HG02852 (cell line): ENCODE measurements around the gene ZNF41.

ENCODE experiments used
- ATAC-seq: cut with Tn5 transposase; IDR thresholded peaks from one replicate; pipeline ENCODE4 v1.9.1; 2021; ENCODE audit warnings: mild to moderate bottlenecking, moderate library complexity; ENCODE audit not compliant: unreplicated experiment

Gene ZNF41

DNA sequence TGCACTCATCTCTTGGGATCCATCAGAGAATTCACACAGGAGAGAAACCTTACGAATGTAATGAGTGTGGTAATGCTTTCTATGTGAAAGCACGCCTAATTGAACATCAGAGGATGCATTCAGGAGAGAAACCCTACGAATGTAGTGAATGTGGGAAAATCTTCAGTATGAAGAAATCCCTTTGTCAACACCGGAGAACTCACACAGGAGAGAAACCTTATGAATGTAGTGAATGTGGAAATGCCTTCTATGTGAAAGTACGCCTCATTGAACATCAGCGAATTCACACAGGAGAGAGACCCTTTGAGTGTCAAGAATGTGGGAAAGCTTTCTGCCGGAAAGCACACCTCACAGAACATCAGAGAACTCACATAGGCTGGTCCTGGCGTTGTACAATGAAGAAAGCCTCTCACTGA, 69.8 kb downstream of the ZNF41 start:
- no peak for ATAC-seq
